UCSD-AML1 (cell line): ENCODE results near the gene OR10V1.
"Not testable (repeated sequence)": the region's sequence is repeated elsewhere in the genome, so short reads cannot be mapped to it uniquely, and the experiment has no call there.

Source experiments
- DNase-seq: peaks from one replicate; lab custom pipeline; 2025; ENCODE audit not compliant: unreplicated experiment; lab: John Stamatoyannopoulos, UW

OR10V1 gene

GRCh38 chr11:59710136-59710847 lies 3.4 kb downstream of the OR10V1 start:
- no peak for DNase-seq

DNA sequence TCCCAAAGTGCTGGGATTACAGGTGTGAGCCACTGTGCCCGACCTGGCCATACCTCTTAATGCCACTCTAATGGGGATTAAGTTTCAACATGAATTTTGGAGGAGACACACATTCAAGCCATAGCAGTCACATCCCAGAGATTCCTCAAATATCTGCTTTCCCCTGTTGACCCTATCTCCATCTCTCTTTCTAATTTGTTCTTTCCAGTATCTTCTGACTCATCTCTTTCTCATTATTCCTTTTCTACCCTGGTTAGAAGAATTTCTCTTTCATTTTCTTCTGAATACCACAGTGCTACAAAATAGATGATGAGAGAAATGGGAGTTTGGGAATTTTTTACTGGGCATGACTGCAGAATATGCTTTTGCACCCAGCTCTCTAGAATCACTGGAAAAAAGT lies 5.1 kb downstream of the OR10V1 start:
- no peak for DNase-seq

GRCh38 chr11:59707371-59707770 lies 6.3 kb downstream of the OR10V1 start:
- DNase-seq = no peak

DNA sequence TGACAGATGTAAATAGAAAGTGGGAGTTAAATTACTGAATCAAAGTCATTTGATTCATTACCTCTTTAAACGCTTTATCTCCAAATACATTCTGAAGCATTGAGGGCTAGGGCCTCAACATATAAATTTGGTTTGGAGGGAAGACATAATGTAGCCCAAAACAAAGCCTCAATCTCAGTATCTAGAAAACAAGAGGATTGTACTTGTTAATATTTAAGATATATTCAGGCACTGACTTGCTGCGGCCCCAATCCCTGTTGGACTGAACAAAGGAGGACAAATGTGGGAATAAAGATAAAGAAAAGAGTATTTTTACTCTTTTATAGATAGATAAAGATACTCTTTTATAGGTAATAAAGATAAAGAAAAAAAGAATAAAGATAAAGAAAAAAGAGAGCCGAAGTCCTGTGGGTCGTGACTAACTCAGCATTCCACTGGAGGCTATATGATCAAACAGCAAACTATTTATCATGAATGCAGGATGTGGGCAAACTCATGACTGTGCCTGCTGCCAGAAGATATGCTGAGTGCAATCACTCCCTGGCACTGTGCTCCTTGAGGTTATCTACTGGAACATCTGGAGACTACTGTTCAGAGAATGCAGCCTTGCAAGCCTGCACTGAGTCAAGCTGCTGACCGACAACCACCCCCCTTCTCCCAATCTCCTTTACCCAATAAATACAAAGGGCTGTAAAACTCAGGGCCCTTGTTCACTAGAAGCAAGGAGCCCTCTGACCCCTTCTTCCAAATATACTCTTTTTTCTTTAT lies 6.9 kb downstream of the OR10V1 start:
- peak; percentile 49 for DNase-seq

DNA sequence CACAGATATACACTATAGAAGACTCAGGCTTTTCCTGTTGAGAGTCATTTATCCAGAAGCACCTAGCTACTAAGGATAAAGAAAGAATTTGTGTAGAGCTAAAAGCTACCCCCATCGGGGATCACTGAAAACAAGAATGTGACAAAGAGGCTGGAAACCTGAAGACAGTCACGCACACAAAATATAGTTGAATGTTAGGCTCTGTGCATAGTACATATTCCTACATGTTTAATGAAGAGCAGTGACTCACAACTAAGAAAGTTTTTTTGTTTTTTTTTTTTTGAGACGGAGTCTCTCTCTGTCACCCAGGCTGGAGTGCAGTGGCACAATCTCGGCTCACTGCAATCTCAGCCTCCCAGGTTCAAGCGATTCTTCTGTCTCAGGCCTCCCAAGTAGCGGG lies 8.4 kb downstream of the OR10V1 start:
- DNase-seq = no peak

- DNase-seq = not testable (repeated sequence)
These were observed 10.1 kb downstream of the OR10V1 start for GRCh38 chr11:59703515-59703914.

DNA sequence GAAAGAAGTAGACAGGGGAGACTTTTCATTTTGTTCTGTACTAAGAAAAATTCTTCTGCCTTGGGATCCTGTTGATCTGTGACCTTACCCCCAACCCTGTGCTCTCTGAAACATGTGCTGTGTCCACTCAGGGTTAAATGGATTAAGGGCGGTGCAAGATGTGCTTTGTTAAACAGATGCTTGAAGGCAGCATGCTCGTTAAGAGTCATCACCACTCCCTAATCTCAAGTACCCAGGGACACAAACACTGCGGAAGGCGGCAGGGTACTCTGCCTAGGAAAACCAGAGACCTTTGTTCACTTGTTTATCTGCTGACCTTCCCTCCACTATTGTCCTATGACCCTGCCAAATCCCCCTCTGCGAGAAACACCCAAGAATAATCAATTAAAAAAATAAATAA lies 13.5 kb downstream of the OR10V1 start:
- DNase-seq = not testable (repeated sequence)

DNA sequence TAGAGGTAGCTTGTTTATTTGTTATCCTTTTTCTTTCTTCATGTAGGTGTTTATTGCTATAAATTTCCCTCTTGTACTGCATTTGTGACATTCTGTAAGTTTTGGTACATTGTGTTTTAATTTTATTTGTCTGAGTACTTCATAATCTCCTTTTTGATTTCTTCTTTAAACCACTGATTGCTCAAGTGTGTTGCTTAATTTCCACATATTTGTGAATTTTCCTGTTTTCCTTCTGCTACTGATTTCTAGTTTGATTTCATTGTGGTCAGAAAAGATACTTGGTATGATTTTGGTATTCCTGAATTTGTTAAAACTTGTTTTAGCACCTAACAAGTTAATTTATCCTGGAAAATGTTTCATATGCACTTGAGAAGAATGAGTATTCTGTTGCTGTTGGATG lies 15.1 kb downstream of the OR10V1 start:
- DNase-seq = no peak

- DNase-seq = no peak
These were observed 20.7 kb downstream of the OR10V1 start for GRCh38 chr11:59692915-59693314.

DNA sequence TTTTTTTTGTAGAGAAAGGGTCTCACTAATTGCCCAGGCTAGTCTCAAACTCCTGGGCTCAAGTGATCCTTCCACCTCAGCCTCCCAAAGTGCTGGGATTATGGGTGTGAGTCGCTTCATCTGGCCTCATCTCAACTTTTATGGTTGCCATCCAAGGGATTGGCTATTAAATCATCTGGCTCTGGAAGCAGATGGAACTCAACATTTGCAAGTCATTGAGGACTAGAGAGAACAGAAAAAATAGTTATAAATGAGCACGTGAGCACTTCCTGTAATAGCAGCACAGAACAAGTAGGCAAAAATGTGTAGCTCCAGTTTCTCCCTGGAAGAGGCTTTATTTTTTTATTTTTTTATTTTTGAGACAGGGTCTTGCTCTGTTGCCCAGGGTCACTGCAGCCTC lies 22.5 kb downstream of the OR10V1 start:
- DNase-seq = no peak

DNA sequence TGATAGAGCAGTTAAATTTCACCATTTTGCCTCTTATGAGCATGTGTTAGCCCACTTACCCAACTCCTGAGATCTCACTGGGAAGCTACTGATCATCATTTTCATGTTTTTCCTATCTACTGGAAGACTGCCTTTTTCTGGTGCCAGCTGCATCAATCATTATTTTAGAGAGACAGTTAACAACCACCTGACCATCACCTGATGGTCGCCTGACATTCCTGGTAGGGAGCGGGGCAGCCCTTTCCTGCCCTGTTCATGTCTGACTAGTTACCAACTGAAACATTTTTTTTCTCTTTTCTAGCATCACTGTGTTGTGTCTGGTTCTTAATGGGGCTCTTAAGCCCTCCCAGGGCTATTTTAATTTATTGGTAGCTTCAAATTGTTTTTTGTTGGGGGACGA lies 24.6 kb downstream of the OR10V1 start:
- DNase-seq = no peak

DNA sequence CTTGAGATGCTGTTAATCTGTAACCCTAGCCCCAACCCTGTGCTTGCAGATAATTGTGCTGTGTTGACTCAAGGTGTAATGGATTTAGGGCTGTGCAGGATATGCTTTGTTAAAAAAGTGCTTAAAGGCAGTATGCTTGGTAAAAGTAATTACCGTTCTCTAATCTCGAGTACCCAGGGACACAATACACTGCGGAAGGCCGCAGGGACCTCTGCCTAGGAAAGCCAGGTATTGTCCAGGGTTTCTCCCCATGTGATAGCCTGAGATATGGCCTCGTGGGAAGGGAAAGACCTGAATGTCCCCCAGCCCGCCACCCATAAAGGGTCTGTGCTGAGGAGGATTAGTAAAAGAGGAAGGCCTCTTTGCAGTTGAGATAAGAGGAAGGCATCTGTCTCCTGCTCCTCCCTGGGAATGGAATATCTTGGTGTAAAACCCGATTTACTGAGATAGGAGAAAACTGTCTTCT lies 32.4 kb downstream of the OR10V1 start:
- not testable (repeated sequence) for DNase-seq

DNA sequence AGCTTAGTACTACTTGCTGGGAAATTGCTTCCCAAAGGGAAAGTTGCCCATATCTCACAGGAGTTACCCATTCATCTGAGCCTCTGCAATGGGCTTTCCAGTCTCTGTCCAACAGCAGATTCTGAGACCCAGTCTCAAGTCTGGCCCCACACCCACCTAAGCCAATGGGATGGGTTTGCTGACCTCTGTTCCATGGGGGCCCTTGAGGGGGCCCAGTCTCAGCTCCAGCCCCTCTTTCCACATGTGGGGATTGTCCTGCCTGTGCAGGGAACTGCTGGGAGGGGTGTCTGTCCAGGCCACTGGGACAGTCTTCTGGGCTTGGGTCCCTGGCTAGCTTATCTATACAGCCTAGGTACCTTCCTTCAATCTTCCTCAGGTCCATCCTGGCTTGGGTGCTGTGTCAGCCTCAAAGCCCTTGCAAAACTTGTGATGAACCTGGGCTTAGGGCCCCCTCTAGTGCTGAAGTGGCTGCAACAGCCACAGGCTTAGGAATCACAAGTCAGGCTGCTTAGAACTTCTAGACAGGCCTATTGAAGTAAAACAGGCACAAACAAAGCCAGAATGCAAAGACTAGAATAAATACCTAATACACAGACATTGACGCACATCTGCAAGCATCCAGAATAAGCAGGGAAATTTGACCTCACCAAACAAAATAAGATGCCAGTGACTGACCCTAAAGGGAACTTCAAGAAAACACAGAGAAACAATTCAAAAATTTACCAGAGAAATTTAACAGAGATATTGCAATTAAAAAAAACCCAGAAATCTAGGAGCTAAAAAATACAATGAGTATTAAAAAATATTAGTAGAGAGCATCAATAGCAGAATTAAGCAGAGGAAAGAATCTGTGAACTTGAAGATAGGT lies 33.1 kb downstream of the OR10V1 start:
- peak; percentile 66 for DNase-seq

- DNase-seq = no peak
These were observed 34.3 kb downstream of the OR10V1 start for GRCh38 chr11:59679347-59679746.

- no peak for DNase-seq
These were observed 34.9 kb downstream of the OR10V1 start for GRCh38 chr11:59678813-59679165.

GRCh38 chr11:59678118-59678812 lies 35.4 kb downstream of the OR10V1 start:
- DNase-seq = no peak

GRCh38 chr11:59676205-59676604 lies 37.4 kb downstream of the OR10V1 start:
- DNase-seq = no peak

- DNase-seq = no peak
These were observed 39.4 kb downstream of the OR10V1 start for GRCh38 chr11:59674291-59674690.

DNA sequence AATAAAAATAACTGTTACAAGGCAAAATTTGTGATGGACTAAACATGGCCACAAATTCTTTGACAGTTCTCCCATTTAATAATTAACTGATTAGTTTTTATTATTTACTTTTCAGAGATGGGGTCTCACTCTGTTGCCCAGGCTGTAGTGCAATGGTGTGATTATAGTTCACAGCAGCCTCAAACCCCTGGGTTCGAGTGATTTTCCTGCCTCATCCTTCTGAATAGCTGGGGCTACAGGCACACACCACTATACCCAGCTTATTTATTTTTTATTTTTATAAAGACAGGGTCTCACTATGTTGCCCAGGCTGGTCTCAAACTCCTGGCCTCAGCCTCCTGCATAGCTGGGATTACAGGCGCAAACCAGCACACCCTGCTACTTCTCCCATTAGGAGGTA lies 40.4 kb downstream of the OR10V1 start:
- DNase-seq = no peak

DNA sequence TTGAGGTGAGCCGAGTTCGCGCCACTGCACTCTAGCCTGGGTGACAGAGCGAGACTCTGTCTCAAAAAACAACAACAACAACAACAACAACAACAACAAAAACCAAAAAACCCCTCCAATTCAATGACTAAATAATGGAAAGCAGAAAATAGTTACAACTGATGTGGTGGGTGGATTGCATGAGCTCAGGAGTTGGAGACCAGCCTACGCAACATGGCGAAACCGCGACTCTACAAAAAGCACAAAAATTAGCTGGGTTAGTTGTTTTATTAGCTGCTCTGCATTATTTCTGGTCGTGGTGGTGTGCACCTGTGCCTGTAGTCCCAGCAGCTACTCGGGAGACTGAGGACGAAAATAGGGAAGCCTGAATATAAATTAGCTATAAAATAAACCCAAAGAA lies 42.2 kb downstream of the OR10V1 start:
- DNase-seq = no peak

DNA sequence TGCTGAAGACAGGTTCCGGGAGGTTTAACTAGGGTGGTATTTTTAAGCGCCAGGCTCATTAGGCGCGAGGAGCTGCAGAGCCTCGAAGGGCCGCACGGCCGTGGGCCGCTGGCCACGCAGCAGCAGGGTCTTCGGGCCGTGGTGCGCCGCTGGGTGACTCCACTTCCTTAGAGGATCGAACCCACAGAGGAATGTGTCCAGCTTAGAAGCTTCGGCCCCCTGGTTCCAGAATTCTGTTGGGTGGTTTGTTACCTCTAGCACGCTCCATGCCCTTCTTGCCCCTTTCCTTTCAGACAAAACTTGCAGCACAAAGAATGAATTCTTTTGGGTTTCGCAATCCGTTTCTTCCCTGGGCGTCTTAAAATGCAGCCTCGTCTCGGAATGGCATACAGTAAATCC lies 44.0 kb downstream of the OR10V1 start:
- DNase-seq = no peak
